ENCODE results near the gene PRKCA. TPM values are rescaled to one million over a fixed set of nuclear protein-coding genes. Genes with fewer than 3 reads are reported as not detected.

Gene PRKCA
- total and polyA plus RNA-seq, 2 of the 13 experiments (the other 11 are each of a cell fraction or from before 2014, with no cell fraction given) = 18.5 to 21.5 TPM

DNA sequence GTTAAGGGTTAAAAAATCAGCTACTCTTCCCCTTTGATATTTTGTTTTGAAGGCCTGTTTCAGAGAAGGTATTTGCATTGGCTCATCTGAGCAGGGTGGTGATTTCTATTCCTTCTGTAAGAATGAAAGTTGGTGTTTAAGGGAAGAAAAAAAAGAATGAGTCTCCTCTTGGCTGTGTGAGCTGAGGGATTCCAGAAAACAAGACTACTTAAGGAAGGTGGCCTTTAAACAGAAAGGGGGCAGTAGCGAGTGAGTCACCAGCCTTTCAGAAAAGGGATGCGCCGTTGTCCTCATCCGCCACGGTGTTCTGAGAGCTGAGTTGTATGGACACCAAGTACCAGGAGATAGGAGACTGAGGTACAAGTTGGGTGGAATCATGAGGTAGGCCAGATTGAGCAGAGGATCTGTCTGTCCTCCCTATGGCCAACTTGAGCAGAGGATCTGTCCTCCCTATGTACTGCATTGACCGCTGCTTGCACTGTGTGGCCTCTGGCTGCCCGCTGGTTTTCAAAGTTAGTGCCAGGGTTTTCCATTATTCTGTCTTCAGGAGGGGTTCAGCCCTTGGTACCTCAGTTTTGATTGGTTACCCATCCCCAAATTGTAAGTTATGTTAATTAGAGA, 8.2 kb downstream of the PRKCA start:
- Histone ChIP-seq H3K4me1 (ENCODE audit: insufficient read depth, low read length) (peaks cover 24% of the 10 kb centered on the region), H4K20me1 (ENCODE audit: insufficient read depth, low read length) (no peaks in the 10 kb centered on the region), H3K4me3 (replicated peaks in 1 of 3; ENCODE audit: insufficient read depth in 1 of 3, low read depth in 2 of 3, low read length in 3 of 3) (no peak overlapping the region), H3K36me3 (replicated peaks in 1 of 2; ENCODE audit: control insufficient read depth in 1 of 2, insufficient read depth in 2 of 2, low read length in 2 of 2) (peaks cover 11 to 33% of the 10 kb centered on the region in 2 experiments), H3K9ac (ENCODE audit: insufficient read depth, low read depth, low read length) (no peak overlapping the region), H3K79me2 (ENCODE audit: insufficient read depth, low read length) (peaks cover 59% of the 10 kb centered on the region), H3K27ac (ENCODE audit: extremely low read length, insufficient read depth, low read length) (no peak overlapping the region), H3K4me2 (ENCODE audit: low read depth, low read length) (no peak overlapping the region), H2AFZ (ENCODE audit: low read length) (no peak overlapping the region), H3K9me3 (ENCODE audit: low read length) (no peaks in the 10 kb centered on the region), H3K27me3 (ENCODE audit: control insufficient read depth in 1 of 2, insufficient read depth in 2 of 2, low read length in 2 of 2) (no peaks in the 10 kb centered on the region)
- no TSS peak for BruUV-seq (replicated peaks)
- TF ChIP-seq PHF21A (CRISPR knock-in tag; IDR thresholded peaks at IDR 0.05) = no peak
- no peak for TF ChIP-seq ZNF337 (CRISPR knock-in tag; IDR thresholded peaks at IDR 0.05; ENCODE audit: borderline replicate concordance, low read depth)
- no peak for TF ChIP-seq RBM22 (optimal IDR thresholded peaks at IDR 0.05; ENCODE audit: low read length)
- TF ChIP-seq, protein P1, sequence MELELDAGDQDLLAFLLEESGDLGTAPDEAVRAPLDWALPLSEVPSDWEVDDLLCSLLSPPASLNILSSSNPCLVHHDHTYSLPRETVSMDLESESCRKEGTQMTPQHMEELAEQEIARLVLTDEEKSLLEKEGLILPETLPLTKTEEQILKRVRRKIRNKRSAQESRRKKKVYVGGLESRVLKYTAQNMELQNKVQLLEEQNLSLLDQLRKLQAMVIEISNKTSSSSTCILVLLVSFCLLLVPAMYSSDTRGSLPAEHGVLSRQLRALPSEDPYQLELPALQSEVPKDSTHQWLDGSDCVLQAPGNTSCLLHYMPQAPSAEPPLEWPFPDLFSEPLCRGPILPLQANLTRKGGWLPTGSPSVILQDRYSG (CRISPR knock-in tag; IDR thresholded peaks at IDR 0.05) = no peak
- TF ChIP-seq NCOR1 (IDR thresholded peaks at IDR 0.05; ENCODE audit: borderline replicate concordance, low read length) = no peak
- TF ChIP-seq ZNF263 (CRISPR knock-in tag; IDR thresholded peaks at IDR 0.05) = peak; percentile 50; the same call in 1 of the 2 replicates
- TF ChIP-seq ZNF549 (CRISPR knock-in tag; IDR thresholded peaks at IDR 0.05) = no peak
- TF ChIP-seq USF2 (IDR thresholded peaks at IDR 0.05; ENCODE audit: low read depth, low read length) = peak; percentile 10; the same call in 1 of the 2 replicates
- no peak for TF ChIP-seq USF2 (CRISPR knock-in tag; IDR thresholded peaks at IDR 0.05; ENCODE audit: borderline replicate concordance)
- TF ChIP-seq ZBTB33 (CRISPR knock-in tag; IDR thresholded peaks at IDR 0.05) = peak; percentile 90
- TF ChIP-seq STAG1 (CRISPR knock-in tag; IDR thresholded peaks at IDR 0.05) = peak; percentile 17; the same call in 1 of the 2 replicates
- TF ChIP-seq, protein P2, sequence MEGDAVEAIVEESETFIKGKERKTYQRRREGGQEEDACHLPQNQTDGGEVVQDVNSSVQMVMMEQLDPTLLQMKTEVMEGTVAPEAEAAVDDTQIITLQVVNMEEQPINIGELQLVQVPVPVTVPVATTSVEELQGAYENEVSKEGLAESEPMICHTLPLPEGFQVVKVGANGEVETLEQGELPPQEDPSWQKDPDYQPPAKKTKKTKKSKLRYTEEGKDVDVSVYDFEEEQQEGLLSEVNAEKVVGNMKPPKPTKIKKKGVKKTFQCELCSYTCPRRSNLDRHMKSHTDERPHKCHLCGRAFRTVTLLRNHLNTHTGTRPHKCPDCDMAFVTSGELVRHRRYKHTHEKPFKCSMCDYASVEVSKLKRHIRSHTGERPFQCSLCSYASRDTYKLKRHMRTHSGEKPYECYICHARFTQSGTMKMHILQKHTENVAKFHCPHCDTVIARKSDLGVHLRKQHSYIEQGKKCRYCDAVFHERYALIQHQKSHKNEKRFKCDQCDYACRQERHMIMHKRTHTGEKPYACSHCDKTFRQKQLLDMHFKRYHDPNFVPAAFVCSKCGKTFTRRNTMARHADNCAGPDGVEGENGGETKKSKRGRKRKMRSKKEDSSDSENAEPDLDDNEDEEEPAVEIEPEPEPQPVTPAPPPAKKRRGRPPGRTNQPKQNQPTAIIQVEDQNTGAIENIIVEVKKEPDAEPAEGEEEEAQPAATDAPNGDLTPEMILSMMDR (CRISPR knock-in tag; IDR thresholded peaks at IDR 0.05) = peak; percentile 43
- ChIA-PET POLR2A (interaction anchor here (0.6 kb wide), 1 partner anchor 111 kb away, joined by 3 read pairs; no protein-coding TSS in a partner anchor), CTCF (ENCODE audit: low intra/inter-chr PET ratio, low total read pairs) (no interaction called here)
- in situ Hi-C loops (cut with HindIII; ENCODE audit: extremely low pct_ligation_motif_present, low pct_unique_long_range_greater_than_20kb) = no loop called here
- intact Hi-C loops (cut with micrococcal nuclease; ENCODE audit: unreplicated experiment) = no loop called here
- ATAC-seq (peak; percentile 30; the same call in 2 of the 3 replicates), DNase-seq (ENCODE audit: low spot score) (no peak), FAIRE-seq (no peak)
- 100% methylated on average over 7 of the region's 7 CpGs for WGBS (ENCODE audit: low lambda C conversion rate)

Measured in HepG2 (cell line).